ENCODE data around the gene SPSB2.
A peak's percentile ranks its signal among the peaks of the same experiment; 100 is the strongest.
"Not testable (repeated sequence)": the region's sequence is repeated elsewhere in the genome, so short reads cannot be mapped to it uniquely, and the experiment has no call there.

SPSB2 gene

GRCh38 chr12:6890789-6891645, 17.9 kb upstream of the SPSB2 start:
- peak overlapping the region; percentile 84 for H3K4me3 Mint-ChIP-seq
- H3K9me3 Mint-ChIP-seq: no peaks in the 10 kb centered on the region
- DNase-seq (ENCODE audit: low spot score): peak; percentile 99
- H3K27me3 Mint-ChIP-seq (ENCODE audit: low read depth): no peaks in the 10 kb centered on the region
- peak overlapping the region; percentile 92 for H3K27ac Mint-ChIP-seq
- H3K4me1 Mint-ChIP-seq (ENCODE audit: low read depth): peaks cover 12% of the 10 kb centered on the region
- H3K36me3 Mint-ChIP-seq (ENCODE audit: low read depth): peaks cover 2% of the 10 kb centered on the region

- Mint-ChIP-seq H3K27ac (peak overlapping the region; percentile 92), H3K4me1 (ENCODE audit: low read depth) (peaks cover 12% of the 10 kb centered on the region), H3K4me3 (peak overlapping the region; percentile 84)
- not testable (repeated sequence) for H3K36me3 Mint-ChIP-seq (ENCODE audit: low read depth); H3K27me3 Mint-ChIP-seq (ENCODE audit: low read depth); DNase-seq (ENCODE audit: low spot score); H3K9me3 Mint-ChIP-seq
These were observed 16.9 kb upstream of the SPSB2 start for GRCh38 chr12:6889775-6890573.

GRCh38 chr12:6888794-6889193, 15.7 kb upstream of the SPSB2 start:
- not testable (repeated sequence) for H3K27ac Mint-ChIP-seq, H3K9me3 Mint-ChIP-seq, H3K4me3 Mint-ChIP-seq

GRCh38 chr12:6888360-6888759, 15.3 kb upstream of the SPSB2 start:
- DNase-seq (ENCODE audit: low spot score): no peak

More at GRCh38 chr12:6888794-6889193, 15.7 kb upstream of the SPSB2 start:
- DNase-seq (ENCODE audit: low spot score); H3K27me3 Mint-ChIP-seq (ENCODE audit: low read depth): not testable (repeated sequence)
- peaks cover 12% of the 10 kb centered on the region for H3K4me1 Mint-ChIP-seq (ENCODE audit: low read depth)
- H3K36me3 Mint-ChIP-seq (ENCODE audit: low read depth): peaks cover 10% of the 10 kb centered on the region

GRCh38 chr12:6887460-6887859, 14.4 kb upstream of the SPSB2 start:
- no peak for DNase-seq (ENCODE audit: low spot score)
- H3K9me3 Mint-ChIP-seq: no peaks in the 10 kb centered on the region
- H3K4me3 Mint-ChIP-seq: no peak overlapping the region
- H3K27me3 Mint-ChIP-seq (ENCODE audit: low read depth): no peaks in the 10 kb centered on the region
- H3K4me1 Mint-ChIP-seq (ENCODE audit: low read depth): peaks cover 12% of the 10 kb centered on the region
- H3K36me3 Mint-ChIP-seq (ENCODE audit: low read depth): peaks cover 14% of the 10 kb centered on the region
- H3K27ac Mint-ChIP-seq: no peak overlapping the region

More at GRCh38 chr12:6888360-6888759, 15.3 kb upstream of the SPSB2 start:
- Mint-ChIP-seq H3K27me3 (ENCODE audit: low read depth) (no peaks in the 10 kb centered on the region), H3K9me3 (no peaks in the 10 kb centered on the region), H3K4me1 (ENCODE audit: low read depth) (peaks cover 12% of the 10 kb centered on the region), H3K36me3 (ENCODE audit: low read depth) (peaks cover 11% of the 10 kb centered on the region), H3K27ac (no peak overlapping the region), H3K4me3 (no peak overlapping the region)

- H3K9me3 Mint-ChIP-seq; H3K4me1 Mint-ChIP-seq (ENCODE audit: low read depth); H3K27me3 Mint-ChIP-seq (ENCODE audit: low read depth); DNase-seq (ENCODE audit: low spot score); H3K4me3 Mint-ChIP-seq; H3K27ac Mint-ChIP-seq: not testable (repeated sequence)
- H3K36me3 Mint-ChIP-seq (ENCODE audit: low read depth): peaks cover 17% of the 10 kb centered on the region
These were observed 13.3 kb upstream of the SPSB2 start for GRCh38 chr12:6886206-6886999.

GRCh38 chr12:6884539-6884938, 11.4 kb upstream of the SPSB2 start:
- no peak for DNase-seq (ENCODE audit: low spot score)
- H3K27ac Mint-ChIP-seq: no peak overlapping the region
- no peaks in the 10 kb centered on the region for H3K27me3 Mint-ChIP-seq (ENCODE audit: low read depth)
- H3K4me1 Mint-ChIP-seq (ENCODE audit: low read depth): no peaks in the 10 kb centered on the region
- H3K36me3 Mint-ChIP-seq (ENCODE audit: low read depth): peaks cover 15% of the 10 kb centered on the region
- no peak overlapping the region for H3K4me3 Mint-ChIP-seq
- H3K9me3 Mint-ChIP-seq: no peaks in the 10 kb centered on the region

GRCh38 chr12:6883683-6884082, 10.6 kb upstream of the SPSB2 start:
- H3K27me3 Mint-ChIP-seq (ENCODE audit: low read depth): no peaks in the 10 kb centered on the region
- DNase-seq (ENCODE audit: low spot score): no peak
- H3K27ac Mint-ChIP-seq: no peak overlapping the region
- no peak overlapping the region for H3K4me3 Mint-ChIP-seq
- H3K36me3 Mint-ChIP-seq (ENCODE audit: low read depth): peaks cover 18% of the 10 kb centered on the region
- H3K4me1 Mint-ChIP-seq (ENCODE audit: low read depth): no peaks in the 10 kb centered on the region
- H3K9me3 Mint-ChIP-seq: no peaks in the 10 kb centered on the region

GRCh38 chr12:6883252-6883651, 10.1 kb upstream of the SPSB2 start:
- Mint-ChIP-seq H3K9me3 (no peaks in the 10 kb centered on the region), H3K36me3 (ENCODE audit: low read depth) (peaks cover 18% of the 10 kb centered on the region), H3K4me1 (ENCODE audit: low read depth) (no peaks in the 10 kb centered on the region), H3K27me3 (ENCODE audit: low read depth) (no peaks in the 10 kb centered on the region), H3K27ac (no peak overlapping the region), H3K4me3 (no peak overlapping the region)
- DNase-seq (ENCODE audit: low spot score): no peak

- not testable (repeated sequence) for H3K27me3 Mint-ChIP-seq (ENCODE audit: low read depth); H3K9me3 Mint-ChIP-seq; H3K27ac Mint-ChIP-seq; H3K4me3 Mint-ChIP-seq; H3K4me1 Mint-ChIP-seq (ENCODE audit: low read depth); DNase-seq (ENCODE audit: low spot score)
- H3K36me3 Mint-ChIP-seq (ENCODE audit: low read depth): peaks cover 28% of the 10 kb centered on the region
These were observed 6.7 kb upstream of the SPSB2 start for GRCh38 chr12:6879824-6880223.

GRCh38 chr12:6874015-6874368, 889 bp upstream of the SPSB2 start:
- not testable (repeated sequence) for H3K9me3 Mint-ChIP-seq; DNase-seq (ENCODE audit: low spot score); H3K27me3 Mint-ChIP-seq (ENCODE audit: low read depth)
- Mint-ChIP-seq H3K36me3 (ENCODE audit: low read depth) (peaks cover 46% of the 10 kb centered on the region), H3K4me1 (ENCODE audit: low read depth) (peaks cover 39% of the 10 kb centered on the region), H3K4me3 (peak overlapping the region; percentile 93), H3K27ac (peak overlapping the region; percentile 82)

GRCh38 chr12:6872073-6873048, 742 bp downstream of the SPSB2 start:
- peak; percentile 84 for DNase-seq (ENCODE audit: low spot score)
- H3K4me3 Mint-ChIP-seq: peak overlapping the region; percentile 93
- peak overlapping the region; percentile 88 for H3K27ac Mint-ChIP-seq
- H3K4me1 Mint-ChIP-seq (ENCODE audit: low read depth): peaks cover 48% of the 10 kb centered on the region
- no peaks in the 10 kb centered on the region for H3K9me3 Mint-ChIP-seq
- peaks cover 54% of the 10 kb centered on the region for H3K36me3 Mint-ChIP-seq (ENCODE audit: low read depth)
- H3K27me3 Mint-ChIP-seq (ENCODE audit: low read depth): no peaks in the 10 kb centered on the region
